NCI-H748 (cell line): Measurements from ENCODE around the gene SYK.
"Not testable (repeated sequence)": the region's sequence is repeated elsewhere in the genome, so short reads cannot be mapped to it uniquely, and the experiment has no call there.

Experiments used
- DNase-seq: peaks from one replicate; lab custom pipeline; 2025; ENCODE audit not compliant: unreplicated experiment; lab: John Stamatoyannopoulos, UW

SYK gene

GRCh38 chr9:90801241-90801972 is at the start of gene SYK:
Gene SYK (plus strand): TSS chr9:90801819. CDS start chr9:90843899, 42,080 bp downstream.
- DNase-seq = peak; percentile 91

DNA sequence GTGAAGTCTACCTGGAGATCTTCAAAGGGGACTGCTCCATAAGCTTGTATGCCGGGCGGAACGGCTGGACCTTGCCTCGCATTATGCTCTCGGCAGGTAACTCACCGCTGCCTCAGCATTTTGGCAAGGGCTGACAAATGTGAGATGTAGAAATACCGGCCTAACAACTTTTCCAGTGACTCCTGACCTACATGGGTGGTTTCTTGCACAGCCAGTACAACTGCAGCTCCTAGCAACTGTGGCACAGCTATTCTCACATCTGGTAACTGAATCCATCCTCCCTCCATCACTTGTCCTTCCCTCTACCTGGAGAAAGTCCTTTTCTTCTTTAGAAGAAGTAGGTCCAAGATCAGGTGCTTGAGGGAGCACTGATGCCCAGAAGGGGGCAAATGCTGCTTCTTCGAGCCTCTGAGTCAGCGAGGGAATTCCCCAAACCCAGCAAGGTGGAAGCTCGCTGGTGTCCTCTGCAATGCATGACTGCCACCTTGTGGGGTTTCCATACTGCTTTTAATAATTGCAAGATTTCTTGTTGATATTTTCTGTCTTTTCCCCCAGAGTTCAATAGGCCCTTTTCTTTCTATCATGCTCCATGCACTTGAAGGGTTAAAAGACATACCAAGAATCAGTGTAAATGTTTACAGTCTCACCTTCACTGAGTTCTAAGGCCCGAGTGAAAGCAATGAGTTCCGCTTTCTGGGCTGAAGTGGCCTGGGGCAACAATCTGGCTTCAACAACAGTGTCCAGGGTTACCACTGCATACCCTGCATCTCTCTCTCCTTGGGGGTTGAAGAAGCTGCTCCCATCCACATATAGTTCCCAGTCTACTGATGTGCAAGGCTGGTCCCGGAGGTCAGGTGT is 45.9 kb upstream of the SYK start:
- DNase-seq = peak; percentile 88

DNA sequence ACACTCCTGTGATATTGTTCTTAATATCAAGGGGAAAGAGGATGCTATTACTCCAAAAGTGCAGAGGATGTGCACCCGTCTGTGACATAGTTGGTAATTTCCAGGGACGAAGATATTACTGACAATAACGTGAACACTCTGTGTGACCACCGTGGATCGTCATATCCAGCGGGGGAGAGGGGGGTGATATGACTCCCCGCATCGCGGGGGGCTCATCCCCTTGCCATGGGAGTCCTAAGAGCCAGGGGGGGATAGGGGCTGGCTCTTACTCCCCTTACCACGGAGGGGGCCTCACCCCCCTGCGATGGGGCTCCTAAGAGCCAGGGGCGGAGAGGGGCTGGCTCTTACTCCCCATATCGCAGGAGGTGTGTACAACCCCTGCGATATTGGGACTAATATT is 41.0 kb upstream of the SYK start:
- DNase-seq = not testable (repeated sequence)

DNA sequence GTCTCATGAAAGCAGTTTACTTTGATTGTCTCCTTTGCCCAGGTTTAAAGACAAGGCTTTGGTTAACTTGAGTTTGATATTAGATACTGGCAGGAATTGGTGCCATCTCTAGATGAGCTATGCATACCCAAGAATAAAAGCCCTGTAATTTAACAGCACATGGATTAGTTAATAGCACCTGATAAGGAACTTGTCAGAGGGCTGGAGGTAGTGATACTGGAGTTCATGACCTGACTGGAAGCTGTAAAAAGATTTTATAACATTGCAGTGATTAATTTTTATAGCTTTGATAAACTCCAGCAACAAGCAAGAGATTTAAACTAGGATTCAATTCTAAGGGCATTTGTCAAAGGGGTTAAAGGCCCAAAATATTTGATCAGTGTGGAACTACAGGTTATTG is 34.9 kb upstream of the SYK start:
- no peak for DNase-seq

DNA sequence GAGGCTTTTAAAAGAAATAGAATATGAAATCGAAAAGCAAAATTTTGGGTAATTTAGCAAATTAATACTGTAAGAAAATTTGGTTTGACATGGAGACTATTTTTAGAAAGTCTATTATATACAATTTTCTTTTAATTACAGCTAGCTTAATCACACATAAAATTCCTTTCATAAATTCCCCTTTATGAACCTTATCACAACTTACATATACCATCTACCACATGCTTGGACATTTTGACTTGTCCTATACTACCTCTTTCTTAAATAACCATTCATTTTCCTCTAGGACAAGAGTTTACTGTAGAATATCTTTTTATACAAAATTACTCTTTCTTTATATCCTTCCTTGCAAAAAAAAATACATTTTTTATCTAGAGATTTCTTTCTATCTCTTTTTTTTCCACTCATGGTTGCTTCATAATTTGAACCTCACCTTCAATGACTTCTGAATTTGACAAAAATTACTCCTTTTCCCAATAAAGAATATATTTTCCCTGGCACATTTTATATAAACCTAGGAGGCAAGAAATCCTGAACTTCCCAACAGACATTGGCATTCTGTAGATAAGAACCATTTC is 34.0 kb upstream of the SYK start:
- DNase-seq = peak; percentile 14

DNA sequence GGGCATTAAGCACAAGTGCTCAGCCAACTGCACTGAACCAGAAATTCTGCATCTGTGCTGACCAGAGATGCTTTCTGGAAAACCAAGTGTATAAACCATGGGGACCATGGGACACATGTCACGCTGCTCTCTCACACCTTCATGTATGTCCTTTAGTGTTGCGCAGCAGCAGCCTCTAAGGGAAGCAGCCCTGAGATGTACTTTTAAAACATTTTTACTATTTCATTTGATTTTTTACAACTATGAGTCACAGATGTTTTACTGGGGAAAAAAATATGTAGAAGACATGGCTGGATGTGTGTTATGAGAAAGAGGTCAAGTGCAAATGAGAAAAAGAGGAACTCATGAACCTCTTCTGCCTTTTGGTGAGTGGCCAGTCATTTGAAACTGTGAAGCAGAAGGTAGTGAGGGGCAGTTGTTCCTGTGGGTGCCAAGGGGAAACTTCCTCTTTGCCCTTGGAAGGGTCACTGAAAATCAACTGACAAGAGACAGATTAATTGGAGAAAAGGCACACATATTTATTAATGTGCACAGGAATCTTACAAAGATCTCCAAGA is 31.4 kb upstream of the SYK start:
- DNase-seq = no peak

DNA sequence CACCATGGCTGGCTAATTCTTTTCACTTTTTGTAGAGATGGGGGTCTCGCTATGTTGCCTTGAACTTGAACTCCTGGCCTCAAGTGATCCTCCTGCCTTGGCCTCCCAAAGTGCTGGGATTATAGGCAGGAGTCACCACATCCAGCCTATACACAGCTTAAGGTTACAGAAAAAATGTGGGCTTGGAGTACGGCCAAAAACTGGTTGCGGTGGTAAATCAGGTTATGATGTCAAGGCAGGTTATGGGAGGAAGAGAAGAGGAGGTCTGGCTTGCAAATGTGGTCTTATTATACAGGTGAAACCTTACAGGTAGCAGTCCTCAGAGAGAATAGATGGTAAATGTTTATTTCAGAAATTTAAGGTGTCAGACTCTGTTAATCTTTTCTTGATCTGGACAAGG is 30.7 kb upstream of the SYK start:
- DNase-seq = no peak

- no peak for DNase-seq
Observed at GRCh38 chr9:90772386-90772785, 29.2 kb upstream of the SYK start.

GRCh38 chr9:90773617-90774016 is 28.0 kb upstream of the SYK start:
- DNase-seq = peak; percentile 55

GRCh38 chr9:90774071-90774470 is 27.5 kb upstream of the SYK start:
- DNase-seq = no peak

- DNase-seq = peak; percentile 20
Observed at GRCh38 chr9:90774682-90775081, 26.9 kb upstream of the SYK start.

- DNase-seq = no peak
Observed at GRCh38 chr9:90775657-90776056, 26.0 kb upstream of the SYK start.

DNA sequence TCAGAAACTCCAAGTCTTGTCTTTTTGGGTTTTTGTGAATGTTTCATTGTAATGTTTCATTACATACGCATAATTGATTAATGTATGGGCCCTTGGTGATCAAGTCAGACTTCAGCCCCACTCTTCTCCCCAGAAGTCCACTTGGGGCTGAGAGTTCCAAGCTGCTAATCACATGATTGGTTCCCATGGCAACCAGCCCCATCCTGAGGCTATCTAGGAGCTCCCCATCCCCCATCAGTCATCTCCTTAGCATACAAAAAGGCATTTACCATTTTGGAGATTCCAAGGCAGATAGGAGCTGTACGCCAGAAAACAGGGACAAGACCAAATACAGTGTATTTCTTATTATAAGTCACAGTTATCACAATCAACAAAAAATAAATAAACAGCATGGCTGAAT is 22.9 kb upstream of the SYK start:
- DNase-seq = peak; percentile 34

GRCh38 chr9:90783552-90783951 is 18.1 kb upstream of the SYK start:
- DNase-seq = no peak

DNA sequence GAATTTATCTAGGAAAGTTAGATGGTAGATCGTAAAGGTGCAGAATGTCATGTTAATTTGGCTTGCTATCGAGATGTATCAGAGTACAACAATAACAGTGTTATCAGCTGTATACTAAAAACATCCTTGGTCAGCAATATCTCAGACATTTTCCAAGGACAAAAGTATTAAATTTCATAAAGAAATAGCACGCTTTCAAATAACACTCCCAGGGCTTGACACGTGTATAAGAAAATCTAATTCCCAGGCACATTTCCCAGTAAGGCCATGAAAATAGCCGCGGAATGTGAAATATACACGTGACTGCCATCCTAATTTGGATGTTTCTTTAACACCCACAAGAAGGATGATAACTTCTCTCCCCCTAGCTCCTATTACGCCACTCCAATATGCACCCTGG is 17.7 kb upstream of the SYK start:
- no peak for DNase-seq

DNA sequence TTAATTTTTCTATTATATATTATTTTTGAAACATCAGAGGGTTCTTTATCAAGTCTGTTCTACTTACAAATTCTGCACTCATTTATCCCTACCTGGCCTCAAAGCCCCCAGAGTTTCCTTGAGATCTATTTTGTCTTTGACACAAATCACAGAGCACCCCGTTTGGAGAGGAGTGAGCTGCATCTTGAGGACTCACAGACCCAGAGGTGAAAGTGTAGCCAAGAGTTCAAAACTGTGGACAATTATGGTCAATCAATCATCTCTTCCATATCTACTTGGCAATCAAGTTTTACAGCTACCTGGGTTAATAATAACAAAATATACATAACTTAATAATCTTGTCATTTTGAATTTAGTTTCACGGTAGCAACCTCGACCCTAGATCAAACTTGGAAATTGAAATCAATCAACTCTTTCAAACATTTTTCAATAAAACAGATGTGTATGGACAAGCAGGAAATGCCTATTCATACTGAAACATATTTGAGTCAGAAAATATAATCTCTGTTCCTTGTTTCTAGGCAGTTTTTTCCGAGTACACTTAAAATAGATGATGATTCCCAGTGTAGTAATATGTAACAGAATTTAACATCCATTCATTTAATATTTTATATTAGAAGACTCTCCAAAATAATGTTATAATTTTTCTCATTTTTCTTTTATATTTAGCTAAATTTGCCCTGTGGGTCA is 13.7 kb upstream of the SYK start:
- DNase-seq = no peak

- DNase-seq = not testable (repeated sequence)
Observed at GRCh38 chr9:90788527-90788926, 13.1 kb upstream of the SYK start.

DNA sequence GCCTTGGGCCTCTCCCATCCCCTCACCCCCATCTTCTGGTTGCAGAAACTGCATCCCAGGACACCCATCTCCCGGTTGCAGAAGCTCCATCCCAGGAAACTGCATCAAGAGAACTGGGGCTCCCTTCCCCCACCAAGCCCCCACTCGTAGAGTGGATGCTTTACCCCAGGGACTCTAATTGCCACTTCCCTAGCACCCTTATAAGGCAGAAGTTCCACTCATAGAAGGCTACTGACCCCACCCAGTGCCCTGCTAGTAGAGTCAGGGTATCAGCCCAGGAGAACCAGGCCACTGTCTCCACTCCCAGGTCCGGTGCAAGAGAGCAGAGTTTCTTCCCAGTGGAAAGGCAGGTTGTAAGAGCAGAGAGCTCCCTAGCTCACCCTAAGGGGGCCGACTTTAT is 12.2 kb upstream of the SYK start:
- no peak for DNase-seq

DNA sequence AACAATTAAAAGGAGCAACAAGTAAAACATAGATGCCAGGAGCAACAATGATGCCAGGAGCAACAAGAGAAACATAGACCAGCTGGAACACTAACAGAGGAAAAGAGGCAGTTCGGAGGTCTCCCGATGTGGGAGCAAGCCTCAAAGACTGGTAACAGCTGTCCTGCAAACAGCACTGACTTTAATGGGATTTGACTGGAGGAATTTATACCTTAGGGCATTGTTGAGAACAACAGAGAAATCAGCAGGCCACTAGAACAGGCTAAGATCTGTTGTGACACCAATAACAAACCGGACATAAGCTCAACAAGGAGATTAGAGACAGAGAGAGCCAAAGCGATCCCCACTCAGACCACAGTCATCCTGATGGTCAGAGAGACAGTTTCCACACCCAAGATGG is 11.8 kb upstream of the SYK start:
- no peak for DNase-seq

DNA sequence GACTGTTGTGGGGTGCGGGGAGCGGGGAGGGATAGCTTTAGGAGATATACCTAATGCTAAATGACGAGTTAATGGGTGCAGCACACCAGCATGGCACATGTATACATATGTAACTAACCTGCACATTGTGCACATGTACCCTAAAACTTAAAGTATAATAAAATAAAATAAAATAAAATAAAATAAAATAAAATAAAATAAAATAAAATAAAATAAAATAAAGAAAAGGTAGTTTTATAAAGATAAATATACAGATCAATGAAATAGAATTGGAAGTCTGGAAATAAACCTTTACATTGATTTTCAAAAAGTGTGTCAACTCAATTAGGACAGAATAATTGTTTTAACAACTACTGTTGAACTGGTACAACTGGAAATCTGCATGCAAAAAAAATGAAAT is 8.6 kb upstream of the SYK start:
- DNase-seq = not testable (repeated sequence)

- DNase-seq = no peak
Observed at GRCh38 chr9:90793729-90794128, 7.9 kb upstream of the SYK start.
